Measurements from ENCODE around the gene FOLR3. TPM values are rescaled to one million over a fixed set of nuclear protein-coding genes. Genes with fewer than 3 reads are reported as not detected.

FOLR3 gene
- 0.22 TPM in 1 of 5 replicates, not detected in the others for total RNA-seq (2022; extraction: Qiagen RNA extraction)

DNA sequence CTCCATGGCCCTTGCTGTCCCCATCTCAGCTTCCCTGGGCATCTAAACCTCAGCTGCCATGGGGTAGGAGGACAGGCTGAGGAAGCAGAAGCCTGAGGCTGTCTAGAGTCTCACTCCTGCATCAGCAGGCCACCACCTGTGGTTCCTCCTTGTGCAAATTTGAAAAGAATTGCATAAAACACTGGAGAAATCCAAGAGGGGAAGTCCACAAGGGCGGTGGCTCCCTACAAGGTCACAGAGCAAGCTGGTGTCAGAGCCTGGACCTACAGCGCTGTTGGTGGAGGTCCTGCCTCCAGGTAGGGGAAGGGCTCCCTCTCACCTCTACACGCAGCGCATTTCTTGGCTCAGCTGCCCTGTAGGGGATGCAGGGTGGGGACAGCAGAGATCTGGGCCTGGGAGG, at the start of gene FOLR3:
FOLR3 (plus strand) TSS at position 253 of the 400 bp plus-strand sequence. CDS start 228 bp downstream, outside the sequence.

DNA sequence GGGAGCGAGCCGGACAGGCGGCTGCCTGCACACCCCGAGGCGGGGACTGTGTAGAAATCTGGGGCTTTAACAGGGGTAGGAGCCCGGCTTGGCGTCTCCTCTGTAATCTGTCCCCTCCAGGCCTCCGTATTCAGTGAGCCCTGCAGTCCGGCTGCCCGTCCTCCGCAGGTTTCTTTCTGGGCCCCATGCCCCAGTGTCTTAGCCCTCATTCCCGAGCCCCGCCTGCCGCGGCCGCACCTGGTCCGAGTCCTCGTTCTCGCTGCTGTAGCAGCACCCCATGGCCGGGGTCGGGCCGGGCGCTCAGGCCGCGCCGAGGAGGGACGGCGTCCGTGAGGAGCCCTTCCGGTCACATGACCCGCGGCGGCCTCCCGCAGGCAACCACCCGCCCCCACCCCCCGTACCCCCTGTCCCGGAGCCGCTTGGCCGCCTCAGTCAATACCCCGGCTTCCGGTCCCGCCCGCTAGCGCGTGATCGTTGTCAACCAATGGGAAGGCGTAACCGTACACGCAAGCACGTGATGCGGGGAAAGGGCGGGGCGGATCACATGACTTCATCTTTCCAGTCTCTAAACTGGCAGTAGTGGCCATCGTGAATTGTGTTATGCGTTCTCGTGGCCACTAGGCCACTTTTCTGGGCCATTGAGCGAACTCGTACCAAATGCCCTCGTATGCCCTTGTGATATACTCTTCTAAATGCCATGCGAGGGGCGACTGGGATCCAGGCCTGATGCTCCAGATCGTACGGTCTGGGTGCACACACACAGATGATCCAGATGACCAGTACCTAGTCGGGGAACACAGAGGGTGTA, 32.4 kb upstream of the FOLR3 start, which contains the start of gene LAMTOR1:
LAMTOR1 (minus strand) TSS at position 352 of the 808 bp plus-strand sequence; CDS start at position 279, 73 bp downstream.

DNA sequence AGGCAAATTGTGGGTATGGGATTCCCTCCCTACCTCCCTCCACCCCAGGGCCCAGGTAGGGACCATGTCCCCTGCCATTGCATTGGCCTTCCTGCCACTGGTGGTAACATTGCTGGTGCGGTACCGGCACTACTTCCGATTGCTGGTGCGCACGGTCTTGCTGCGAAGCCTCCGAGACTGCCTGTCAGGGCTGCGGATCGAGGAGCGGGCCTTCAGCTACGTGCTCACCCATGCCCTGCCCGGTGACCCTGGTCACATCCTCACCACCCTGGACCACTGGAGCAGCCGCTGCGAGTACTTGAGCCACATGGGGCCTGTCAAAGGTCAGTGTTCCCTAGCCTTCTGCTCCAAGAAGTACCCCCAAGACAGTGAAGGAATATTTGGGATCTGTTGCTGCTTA, 29.6 kb upstream of the FOLR3 start, which contains the start of gene TOMT:
TOMT (plus strand) TSS at position 37 of the 400 bp plus-strand sequence; CDS start at position 65, 28 bp downstream.

DNA sequence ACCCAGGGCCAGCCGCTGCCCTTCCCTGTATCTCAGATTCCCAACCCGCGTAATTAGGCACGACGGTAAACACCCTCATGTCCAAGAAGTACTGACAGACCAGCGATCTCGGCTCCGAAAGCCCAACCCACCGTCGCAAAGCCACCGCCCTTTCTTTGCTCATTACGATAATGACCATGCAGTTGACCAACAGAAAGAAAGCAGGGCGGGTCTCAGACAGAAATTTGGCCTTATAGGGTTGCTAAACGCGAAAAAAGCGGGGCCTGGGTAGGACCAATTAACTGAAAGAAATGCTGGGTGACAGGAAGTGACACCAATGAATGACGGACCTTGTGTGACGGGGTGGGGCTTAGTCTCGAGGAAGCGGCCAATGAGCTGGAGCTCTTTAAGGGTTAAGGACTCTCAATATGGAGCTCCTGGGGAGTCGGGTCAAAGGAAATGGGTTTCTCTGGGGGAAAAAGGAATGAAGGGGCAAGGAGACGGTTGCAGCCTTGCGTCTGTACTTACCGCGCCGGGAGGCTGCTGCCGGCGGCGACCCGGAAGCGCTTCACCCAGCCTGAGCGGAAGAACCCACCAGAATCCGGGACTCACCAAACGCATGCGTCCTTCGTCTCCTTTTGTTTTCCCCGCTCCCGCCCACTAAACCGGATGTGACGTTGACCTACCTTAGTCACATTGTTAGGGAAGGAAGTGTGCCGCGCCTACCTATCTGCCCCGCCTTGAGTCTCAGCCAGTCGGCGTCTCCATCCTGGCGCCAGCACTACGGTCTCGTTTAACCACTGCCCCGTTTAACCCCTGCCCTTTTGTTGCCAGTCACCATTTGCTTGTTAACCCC, 23.2 kb upstream of the FOLR3 start, which contains the start of gene ANAPC15:
ANAPC15 (minus strand) TSS at position 553 of the 835 bp plus-strand sequence. CDS start 1,419 bp downstream, outside the sequence.

Other genes with a start within 250 kb of the FOLR3 start
- gene XNDC1N, start 207.1 kb upstream of the FOLR3 start, total RNA-seq (2022; extraction: Qiagen RNA extraction): 2.4 to 4.2 TPM (median 3.3 TPM) in 5 replicates
- 42.9 to 55.1 TPM (median 47.6 TPM) in 5 replicates for gene RNF121, start 206.7 kb upstream of the FOLR3 start, total RNA-seq (2022; extraction: Qiagen RNA extraction)
- 2.4 to 3.5 TPM (median 2.8 TPM) in 5 replicates for gene IL18BP, start 136.8 kb upstream of the FOLR3 start, total RNA-seq (2022; extraction: Qiagen RNA extraction)
- gene NUMA1, start 55.2 kb upstream of the FOLR3 start, total RNA-seq (2022; extraction: Qiagen RNA extraction): 51.8 to 68.5 TPM (median 64.2 TPM) in 5 replicates
- gene LRRC51, start 54.9 kb upstream of the FOLR3 start, total RNA-seq (2022; extraction: Qiagen RNA extraction): 6.1 to 10.9 TPM (median 8.4 TPM) in 5 replicates
- 119 to 153 TPM (median 143 TPM) in 5 replicates for gene LAMTOR1, start 32.4 kb upstream of the FOLR3 start, total RNA-seq (2022; extraction: Qiagen RNA extraction)
- gene TOMT, start 29.8 kb upstream of the FOLR3 start, total RNA-seq (2022; extraction: Qiagen RNA extraction): not detected in 5 replicates
- gene ANAPC15, start 23.0 kb upstream of the FOLR3 start, total RNA-seq (2022; extraction: Qiagen RNA extraction): 69.2 to 92.6 TPM (median 84.6 TPM) in 5 replicates
- 0.14 TPM in 1 of 5 replicates, not detected in the others for gene FOLR1, start 56.4 kb downstream of the FOLR3 start, total RNA-seq (2022; extraction: Qiagen RNA extraction)
- not detected in 5 replicates for gene FOLR2, start 81.1 kb downstream of the FOLR3 start, total RNA-seq (2022; extraction: Qiagen RNA extraction)
- 58.6 to 72.2 TPM (median 68.1 TPM) in 5 replicates for gene INPPL1, start 89.0 kb downstream of the FOLR3 start, total RNA-seq (2022; extraction: Qiagen RNA extraction)
- gene PHOX2A, start 108.5 kb downstream of the FOLR3 start, total RNA-seq (2022; extraction: Qiagen RNA extraction): not detected in 5 replicates